ENCODE measurements around the gene EPPIN. TPM values are rescaled to one million over a fixed set of nuclear protein-coding genes. Genes with fewer than 3 reads are reported as not detected.

Gene EPPIN
- total RNA-seq, 1 experiment from 2014 or later: not detected

Other genes with a start within 250 kb of the EPPIN start
- not detected in 2 replicates for gene RBPJL, start 240.6 kb downstream of the EPPIN start, total RNA-seq (2014; rRNA removed)
- gene MATN4, start 239.1 kb downstream of the EPPIN start, total RNA-seq (2014; rRNA removed): 0.23 TPM in 1 of 2 replicates, not detected in the other
- 102 and 126 TPM in 2 replicates for gene SDC4, start 199.0 kb downstream of the EPPIN start, total RNA-seq (2014; rRNA removed)
- 23.6 and 30.2 TPM in 2 replicates for gene SYS1, start 184.2 kb downstream of the EPPIN start, total RNA-seq (2014; rRNA removed)
- gene TP53TG5, start 169.1 kb downstream of the EPPIN start, total RNA-seq (2014; rRNA removed): not detected in 2 replicates
- gene DBNDD2, start 139.1 kb downstream of the EPPIN start, total RNA-seq (2014; rRNA removed): 0.29 and 1.3 TPM in 2 replicates
- gene PIGT, start 131.3 kb downstream of the EPPIN start, total RNA-seq (2014; rRNA removed): 104 and 118 TPM in 2 replicates
- not detected in 2 replicates for gene WFDC2, start 77.6 kb downstream of the EPPIN start, total RNA-seq (2014; rRNA removed)
- not detected in 2 replicates for gene SPINT3, start 31.8 kb downstream of the EPPIN start, total RNA-seq (2014; rRNA removed)
- gene WFDC6, start 7.9 kb downstream of the EPPIN start, total RNA-seq (2014; rRNA removed): not detected in 2 replicates
- not detected in 2 replicates for gene WFDC8, start 31.9 kb upstream of the EPPIN start, total RNA-seq (2014; rRNA removed)
- gene WFDC10A, start 82.3 kb upstream of the EPPIN start, total RNA-seq (2014; rRNA removed): not detected in 2 replicates
- gene WFDC9, start 83.9 kb upstream of the EPPIN start, total RNA-seq (2014; rRNA removed): not detected in 2 replicates
- gene WFDC11, start 122.8 kb upstream of the EPPIN start, total RNA-seq (2014; rRNA removed): 1.2 TPM in 1 of 2 replicates, not detected in the other
- gene WFDC13, start 154.6 kb upstream of the EPPIN start, total RNA-seq (2014; rRNA removed): not detected in 2 replicates
- gene WFDC10B, start 157.6 kb upstream of the EPPIN start, total RNA-seq (2014; rRNA removed): 0.38 TPM in 1 of 2 replicates, not detected in the other
- gene SPINT4, start 174.9 kb upstream of the EPPIN start, total RNA-seq (2014; rRNA removed): not detected in 2 replicates
- gene WFDC3, start 244.5 kb upstream of the EPPIN start, total RNA-seq (2014; rRNA removed): 0.51 and 0.75 TPM in 2 replicates
- gene DNTTIP1, start 244.6 kb upstream of the EPPIN start, total RNA-seq (2014; rRNA removed): 22.9 and 35.5 TPM in 2 replicates

Measured in LHCN-M2 (cell line).